AML-193 (cell line): ENCODE results near the gene ARHGEF2.

Experiments
- DNase-seq, 2 experiments: peaks; one replicate each; lab custom pipeline; 2025; lab: John Stamatoyannopoulos, UW

ARHGEF2 gene

GRCh38 chr1:155971910-155972809 is 6.2 kb downstream of the ARHGEF2 start:
- DNase-seq, result no peak

GRCh38 chr1:155970531-155971167 is 7.7 kb downstream of the ARHGEF2 start:
- DNase-seq, result peak; percentile 91 to 92

GRCh38 chr1:155969377-155969791 is 9.0 kb downstream of the ARHGEF2 start:
- DNase-seq, result no peak

- no peak for DNase-seq
Observed at GRCh38 chr1:155968670-155969069, 9.7 kb downstream of the ARHGEF2 start.

- no peak for DNase-seq
Observed at GRCh38 chr1:155968051-155968400, 10.3 kb downstream of the ARHGEF2 start.

GRCh38 chr1:155967341-155968050 is 10.9 kb downstream of the ARHGEF2 start:
- DNase-seq, result no peak

- no peak for DNase-seq
Observed at GRCh38 chr1:155966750-155967149, 11.6 kb downstream of the ARHGEF2 start.

- DNase-seq, result no peak
Observed at GRCh38 chr1:155966135-155966534, 12.2 kb downstream of the ARHGEF2 start.

- DNase-seq, result no peak
Observed at GRCh38 chr1:155964193-155964592, 14.2 kb downstream of the ARHGEF2 start.

- DNase-seq, result no peak
Observed at GRCh38 chr1:155962599-155963211, 15.6 kb downstream of the ARHGEF2 start.

GRCh38 chr1:155961937-155962336 is 16.4 kb downstream of the ARHGEF2 start:
- DNase-seq, result no peak

GRCh38 chr1:155960081-155960745 is 18.1 kb downstream of the ARHGEF2 start:
- DNase-seq, result no peak

- DNase-seq, result no peak
Observed at GRCh38 chr1:155957411-155957915, 20.9 kb downstream of the ARHGEF2 start.

- no peak for DNase-seq
Observed at GRCh38 chr1:155954645-155955044, 23.7 kb downstream of the ARHGEF2 start.

GRCh38 chr1:155952505-155952890 is 25.8 kb downstream of the ARHGEF2 start:
- no peak for DNase-seq

- DNase-seq, result no peak
Observed at GRCh38 chr1:155951753-155952504, 26.4 kb downstream of the ARHGEF2 start.

- no peak for DNase-seq
Observed at GRCh38 chr1:155950829-155951228, 27.5 kb downstream of the ARHGEF2 start.

- no peak for DNase-seq
Observed at GRCh38 chr1:155947741-155948140, 30.6 kb downstream of the ARHGEF2 start.

- DNase-seq, result no peak
Observed at GRCh38 chr1:155947292-155947691, 31.1 kb downstream of the ARHGEF2 start.

- DNase-seq, result no peak
Observed at GRCh38 chr1:155946633-155947219, 31.6 kb downstream of the ARHGEF2 start.

GRCh38 chr1:155944444-155944799 is 33.9 kb downstream of the ARHGEF2 start:
- peak; percentile 29 to 32 for DNase-seq
